Measurements from ENCODE around the gene ID1. TPM values are rescaled to one million over a fixed set of nuclear protein-coding genes. Genes with fewer than 3 reads are reported as not detected.
"Not testable (repeated sequence)": the region's sequence is repeated elsewhere in the genome, so short reads cannot be mapped to it uniquely, and the experiment has no call there.

The ID1 gene
- total RNA-seq, 4 donors from 2014 or later = 524 to 962 (median 571) TPM

GRCh38 chr20:31615416-31615815 lies 10.3 kb downstream of the ID1 start:
- H3K9me3 ChIP-seq = no peaks in the 10 kb centered on the region
- no peaks in the 10 kb centered on the region for H3K27me3 ChIP-seq
- no peak overlapping the region for H3K4me3 ChIP-seq
- peaks cover 0 to 16% (median 2%) of the 10 kb centered on the region in 4 donors for H3K4me1 ChIP-seq
- no peak overlapping the region for H3K27ac ChIP-seq
- H3K36me3 ChIP-seq = no peaks in the 10 kb centered on the region
- 92 to 93% methylated on average over 8 of the region's 8 CpGs for WGBS, 2 donors
- TF ChIP-seq POLR2A (IDR thresholded peaks at IDR 0.05) (no peak), EP300 (IDR thresholded peaks at IDR 0.05) (no peak), CTCF (IDR thresholded peaks at IDR 0.05) (no peak)
- no peak for DNase-seq (ENCODE audit: low spot score in 2 of 2)

DNA sequence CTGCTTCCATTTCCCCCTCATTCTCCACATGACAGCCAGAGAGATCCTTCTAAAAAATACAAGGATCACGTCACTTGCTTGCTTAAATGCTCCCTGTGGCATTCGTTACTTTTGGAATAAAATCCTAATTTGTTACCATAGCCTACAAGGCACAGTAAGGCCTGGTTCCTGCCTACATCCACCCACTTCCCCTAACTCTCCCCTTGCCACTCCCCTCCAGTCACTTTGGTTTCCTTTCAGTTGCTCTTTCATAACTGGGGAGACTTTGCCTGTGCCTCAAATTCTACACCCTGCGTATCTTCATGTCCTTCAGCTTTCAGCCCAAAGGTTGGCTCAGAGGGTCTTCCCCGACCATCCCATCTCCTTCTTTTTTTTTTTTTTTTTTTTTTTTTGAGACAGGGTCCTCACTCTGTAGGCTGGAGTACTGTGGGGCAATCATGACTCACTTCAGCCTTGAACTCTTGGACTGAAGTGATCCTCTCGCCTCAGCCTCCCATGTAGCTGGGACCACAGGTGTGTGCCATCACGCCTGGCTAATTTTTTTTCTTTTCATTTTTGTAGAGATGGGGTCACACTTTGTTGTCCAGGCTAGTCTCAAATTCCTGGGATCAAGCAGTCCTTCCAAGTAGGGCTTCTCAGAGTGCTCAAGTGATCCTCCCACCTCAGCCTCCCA lies 12.5 kb downstream of the ID1 start:
- Histone ChIP-seq H3K9me3 (no peaks in the 10 kb centered on the region), H3K27me3 (no peaks in the 10 kb centered on the region), H3K36me3 (no peaks in the 10 kb centered on the region), H3K27ac (no peak overlapping the region), H3K4me3 (no peak overlapping the region), H3K4me1 (peaks cover 0 to 13% (median 0%) of the 10 kb centered on the region in 4 donors)
- no peak for TF ChIP-seq EP300 (IDR thresholded peaks at IDR 0.05)
- no peak for TF ChIP-seq CTCF (IDR thresholded peaks at IDR 0.05)
- no peak for TF ChIP-seq POLR2A (IDR thresholded peaks at IDR 0.05)
- 72 to 82% methylated on average over 6 of the region's 6 CpGs for WGBS, 2 donors
- DNase-seq (ENCODE audit: low spot score in 2 of 2) = no peak

DNA sequence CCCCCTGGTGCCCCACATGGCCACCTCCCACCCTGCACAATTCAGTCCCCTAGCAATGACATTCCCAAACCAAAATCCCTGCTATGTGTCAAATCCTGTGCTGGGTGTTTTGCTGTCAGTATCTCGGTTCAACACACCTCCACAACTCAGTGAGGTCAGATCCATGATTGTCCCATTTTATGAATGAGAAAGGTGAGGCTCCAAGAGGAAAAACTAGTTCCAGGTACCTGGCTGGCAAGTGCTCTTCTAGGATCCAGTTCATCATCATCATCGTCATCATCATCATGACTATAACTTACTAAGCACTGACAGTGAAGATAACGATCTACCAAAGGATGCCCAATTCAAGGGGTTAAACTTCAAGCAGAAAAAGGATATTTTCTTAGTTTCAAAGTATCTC lies 15.2 kb downstream of the ID1 start:
- H3K4me1 ChIP-seq = peaks cover 0 to 11% (median 0%) of the 10 kb centered on the region in 4 donors
- TF ChIP-seq POLR2A (IDR thresholded peaks at IDR 0.05) (no peak), EP300 (IDR thresholded peaks at IDR 0.05) (no peak)
- 83 to 88% methylated on average over 3 of the region's 3 CpGs for WGBS, 2 donors
- no peaks in the 10 kb centered on the region for H3K9me3 ChIP-seq
- H3K27me3 ChIP-seq = no peaks in the 10 kb centered on the region
- H3K4me3 ChIP-seq = no peak overlapping the region
- no peak overlapping the region for H3K27ac ChIP-seq
- H3K36me3 ChIP-seq = no peaks in the 10 kb centered on the region
- DNase-seq (ENCODE audit: low spot score in 2 of 2) = no peak

DNA sequence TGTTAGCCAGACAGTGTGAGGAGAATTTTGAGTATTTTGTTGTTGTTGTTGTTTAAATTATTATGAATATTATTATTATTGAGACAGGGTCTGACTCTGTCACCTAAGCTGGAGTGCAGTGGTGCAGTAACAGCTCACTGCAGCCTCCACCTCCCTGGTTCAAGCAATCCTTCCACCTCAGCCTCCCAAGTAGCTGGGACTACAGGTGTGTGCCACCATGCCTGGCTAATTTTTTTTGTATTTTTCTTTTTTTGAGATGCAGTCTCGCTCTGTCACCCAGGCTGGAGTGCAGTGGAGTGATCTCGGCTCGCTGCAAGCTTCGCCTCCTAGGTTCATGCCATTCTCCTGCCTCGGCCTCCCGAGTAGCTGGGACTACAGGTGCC lies 18.0 kb downstream of the ID1 start:
- not testable (repeated sequence) for H3K27me3 ChIP-seq; H3K4me3 ChIP-seq; H3K27ac ChIP-seq; DNase-seq (ENCODE audit: low spot score in 2 of 2); H3K9me3 ChIP-seq; H3K36me3 ChIP-seq
- H3K4me1 ChIP-seq = peaks cover 0 to 11% (median 0%) of the 10 kb centered on the region in 4 donors
- WGBS, 2 donors = 92 to 98% methylated on average over 6 of the region's 6 CpGs

DNA sequence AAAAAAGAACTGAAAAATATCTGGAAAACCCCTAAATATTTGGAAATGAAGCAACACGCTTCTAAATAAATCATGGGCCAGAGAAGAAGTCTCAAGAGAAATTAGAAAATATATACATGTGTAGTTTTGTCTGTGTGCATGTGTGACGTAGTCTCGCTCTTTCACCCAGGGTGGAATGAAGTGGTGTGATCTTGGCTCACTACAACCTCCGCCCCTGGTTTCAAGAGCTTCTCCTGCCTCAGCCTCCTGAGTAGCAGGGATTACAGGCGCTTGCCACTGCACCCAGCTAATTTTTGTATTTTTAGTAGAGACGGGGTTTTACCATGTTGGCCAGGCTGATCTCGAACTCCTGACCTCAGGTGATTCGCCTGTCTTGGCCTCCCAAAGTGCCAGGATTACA lies 21.4 kb downstream of the ID1 start:
- H3K9me3 ChIP-seq; H3K36me3 ChIP-seq; DNase-seq (ENCODE audit: low spot score in 2 of 2); H3K27me3 ChIP-seq; H3K4me3 ChIP-seq; H3K27ac ChIP-seq: not testable (repeated sequence)
- H3K4me1 ChIP-seq = peaks cover 0 to 11% (median 0%) of the 10 kb centered on the region in 4 donors
- 82 to 87% methylated on average over 8 of the region's 8 CpGs for WGBS, 2 donors

- DNase-seq (ENCODE audit: low spot score in 2 of 2); H3K4me3 ChIP-seq; H3K4me1 ChIP-seq; H3K27me3 ChIP-seq; H3K27ac ChIP-seq; H3K9me3 ChIP-seq; H3K36me3 ChIP-seq: not testable (repeated sequence)
- 70 to 80% methylated on average over 2 of the region's 2 CpGs for whole genome bisulfite sequencing, 2 donors
Observed at GRCh38 chr20:31628057-31628456, 23.0 kb downstream of the ID1 start.

DNA sequence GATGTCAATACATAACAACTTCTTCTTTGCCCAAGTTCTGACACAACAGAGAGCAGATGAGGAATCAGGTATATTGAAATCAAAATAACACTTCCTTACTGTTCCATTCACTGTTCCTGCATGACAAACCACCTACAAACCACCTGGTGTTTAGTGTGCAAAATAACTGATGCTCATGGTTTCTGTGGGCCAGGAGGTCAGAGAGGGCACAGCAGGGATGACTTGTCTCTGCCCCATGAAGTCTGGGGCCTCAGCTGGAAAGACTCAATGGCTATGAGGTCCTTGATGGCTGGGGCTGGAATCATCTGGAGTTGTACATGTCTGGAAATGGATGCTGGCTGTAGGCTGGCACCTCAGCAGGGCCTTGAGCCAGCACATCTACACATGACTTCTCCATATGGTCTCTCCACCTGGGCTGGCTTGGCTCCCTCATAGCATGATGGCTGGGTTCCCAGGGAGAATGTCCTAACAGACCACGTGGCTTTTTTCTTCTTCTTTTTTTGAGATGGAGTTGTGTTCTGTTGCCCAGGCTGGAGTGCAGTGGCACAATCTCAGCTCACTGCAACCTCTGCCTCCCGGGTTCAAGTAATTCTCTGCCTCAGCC lies 25.2 kb downstream of the ID1 start:
- no peak for DNase-seq (ENCODE audit: low spot score in 2 of 2)
- TF ChIP-seq CTCF (IDR thresholded peaks at IDR 0.05) (no peak), EP300 (IDR thresholded peaks at IDR 0.05) (no peak), POLR2A (IDR thresholded peaks at IDR 0.05) (no peak)
- Histone ChIP-seq H3K4me1 (no peaks in the 10 kb centered on the region), H3K4me3 (no peak overlapping the region), H3K27ac (no peak overlapping the region), H3K27me3 (no peaks in the 10 kb centered on the region), H3K36me3 (no peaks in the 10 kb centered on the region), H3K9me3 (no peaks in the 10 kb centered on the region)
- 59 to 69% methylated on average over 2 of the region's 2 CpGs for WGBS, 2 donors
